ENCODE results near the gene TSPAN7. TPM values are rescaled to one million over a fixed set of nuclear protein-coding genes. Genes with fewer than 3 reads are reported as not detected.

The TSPAN7 gene
- total and polyA plus RNA-seq, 2 donors (not counting 1 experiment from before 2014, with no cell fraction given), result 0.03 TPM; not detected in 1

GRCh38 chrX:38641197-38641596, 79.9 kb downstream of the TSPAN7 start:
- Histone ChIP-seq H3K79me2 (ENCODE audit: control insufficient read depth, insufficient read depth, low read length) (no peaks in the 10 kb centered on the region), H3K27me3 (ENCODE audit: control insufficient read depth, insufficient read depth, low read length) (no peaks in the 10 kb centered on the region), H3K27ac (ENCODE audit: insufficient read depth, low read length) (no peak overlapping the region), H3K4me1 (ENCODE audit: control insufficient read depth, extremely low read depth, insufficient read depth, low read length) (no peaks in the 10 kb centered on the region), H3K9me3 (ENCODE audit: control insufficient read depth, insufficient read depth, low read depth, low read length) (no peaks in the 10 kb centered on the region), H3K4me3 (replicated peaks in 1 of 4; ENCODE audit: control extremely low read depth in 1 of 4, insufficient read depth in 1 of 4, low read depth in 3 of 4, low read length in 4 of 4) (no peak overlapping the region), H4K20me1 (ENCODE audit: control insufficient read depth, extremely low read depth, insufficient read depth, low read length) (no peaks in the 10 kb centered on the region), H2AFZ (ENCODE audit: low read length) (no peak overlapping the region), H3K4me2 (ENCODE audit: extremely low read depth, insufficient read depth, low read length) (no peak overlapping the region), H3K9ac (ENCODE audit: insufficient read depth, low read length) (no peak overlapping the region), H3K36me3 (ENCODE audit: control insufficient read depth, insufficient read depth, low read length) (no peaks in the 10 kb centered on the region)
- DNase-seq (ENCODE audit: low read depth in 2 of 2), result no peak
- no peak for TF ChIP-seq EZH2 (IDR thresholded peaks at IDR 0.05; ENCODE audit: low read length, missing control alignments)
- TF ChIP-seq, protein P1, sequence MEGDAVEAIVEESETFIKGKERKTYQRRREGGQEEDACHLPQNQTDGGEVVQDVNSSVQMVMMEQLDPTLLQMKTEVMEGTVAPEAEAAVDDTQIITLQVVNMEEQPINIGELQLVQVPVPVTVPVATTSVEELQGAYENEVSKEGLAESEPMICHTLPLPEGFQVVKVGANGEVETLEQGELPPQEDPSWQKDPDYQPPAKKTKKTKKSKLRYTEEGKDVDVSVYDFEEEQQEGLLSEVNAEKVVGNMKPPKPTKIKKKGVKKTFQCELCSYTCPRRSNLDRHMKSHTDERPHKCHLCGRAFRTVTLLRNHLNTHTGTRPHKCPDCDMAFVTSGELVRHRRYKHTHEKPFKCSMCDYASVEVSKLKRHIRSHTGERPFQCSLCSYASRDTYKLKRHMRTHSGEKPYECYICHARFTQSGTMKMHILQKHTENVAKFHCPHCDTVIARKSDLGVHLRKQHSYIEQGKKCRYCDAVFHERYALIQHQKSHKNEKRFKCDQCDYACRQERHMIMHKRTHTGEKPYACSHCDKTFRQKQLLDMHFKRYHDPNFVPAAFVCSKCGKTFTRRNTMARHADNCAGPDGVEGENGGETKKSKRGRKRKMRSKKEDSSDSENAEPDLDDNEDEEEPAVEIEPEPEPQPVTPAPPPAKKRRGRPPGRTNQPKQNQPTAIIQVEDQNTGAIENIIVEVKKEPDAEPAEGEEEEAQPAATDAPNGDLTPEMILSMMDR (conservative IDR thresholded peaks at IDR 0.05 in 1 of 2, IDR thresholded peaks at IDR 0.05 in 1 of 2; ENCODE audit: low read depth in 1 of 2, low read length in 2 of 2), result no peak

- Histone ChIP-seq H3K27ac (ENCODE audit: insufficient read depth, low read length) (no peak overlapping the region), H4K20me1 (ENCODE audit: control insufficient read depth, extremely low read depth, insufficient read depth, low read length) (no peaks in the 10 kb centered on the region), H3K4me1 (ENCODE audit: control insufficient read depth, extremely low read depth, insufficient read depth, low read length) (no peaks in the 10 kb centered on the region), H3K36me3 (ENCODE audit: control insufficient read depth, insufficient read depth, low read length) (no peaks in the 10 kb centered on the region), H3K4me2 (ENCODE audit: extremely low read depth, insufficient read depth, low read length) (no peak overlapping the region), H3K4me3 (replicated peaks in 1 of 4; ENCODE audit: control extremely low read depth in 1 of 4, insufficient read depth in 1 of 4, low read depth in 3 of 4, low read length in 4 of 4) (no peak overlapping the region), H2AFZ (ENCODE audit: low read length) (no peak overlapping the region), H3K79me2 (ENCODE audit: control insufficient read depth, insufficient read depth, low read length) (no peaks in the 10 kb centered on the region), H3K27me3 (ENCODE audit: control insufficient read depth, insufficient read depth, low read length) (no peaks in the 10 kb centered on the region), H3K9me3 (ENCODE audit: control insufficient read depth, insufficient read depth, low read depth, low read length) (no peaks in the 10 kb centered on the region), H3K9ac (ENCODE audit: insufficient read depth, low read length) (no peak overlapping the region)
- no peak for DNase-seq (ENCODE audit: low read depth in 2 of 2)
- TF ChIP-seq, protein P1 (conservative IDR thresholded peaks at IDR 0.05 in 1 of 2, IDR thresholded peaks at IDR 0.05 in 1 of 2; ENCODE audit: low read depth in 1 of 2, low read length in 2 of 2), result no peak
- TF ChIP-seq EZH2 (IDR thresholded peaks at IDR 0.05; ENCODE audit: low read length, missing control alignments), result no peak
Measured at GRCh38 chrX:38643903-38644302, 82.6 kb downstream of the TSPAN7 start.

GRCh38 chrX:38646129-38646528, 84.8 kb downstream of the TSPAN7 start:
- no peaks in the 10 kb centered on the region for H3K9me3 ChIP-seq (ENCODE audit: control insufficient read depth, insufficient read depth, low read depth, low read length)
- no peaks in the 10 kb centered on the region for H3K27me3 ChIP-seq (ENCODE audit: control insufficient read depth, insufficient read depth, low read length)
- H3K36me3 ChIP-seq (ENCODE audit: control insufficient read depth, insufficient read depth, low read length), result no peaks in the 10 kb centered on the region
- no peak overlapping the region for H3K27ac ChIP-seq (ENCODE audit: insufficient read depth, low read length)
- H4K20me1 ChIP-seq (ENCODE audit: control insufficient read depth, extremely low read depth, insufficient read depth, low read length), result no peaks in the 10 kb centered on the region
- no peak for DNase-seq (ENCODE audit: low read depth in 2 of 2)
- no peak overlapping the region for H3K4me2 ChIP-seq (ENCODE audit: extremely low read depth, insufficient read depth, low read length)
- TF ChIP-seq EZH2 (IDR thresholded peaks at IDR 0.05; ENCODE audit: low read length, missing control alignments), result no peak
- TF ChIP-seq, protein P1 (conservative IDR thresholded peaks at IDR 0.05 in 1 of 2, IDR thresholded peaks at IDR 0.05 in 1 of 2; ENCODE audit: low read depth in 1 of 2, low read length in 2 of 2), result no peak
- H3K4me3 ChIP-seq (replicated peaks in 1 of 4; ENCODE audit: control extremely low read depth in 1 of 4, insufficient read depth in 1 of 4, low read depth in 3 of 4, low read length in 4 of 4), result no peak overlapping the region
- no peak overlapping the region for H3K9ac ChIP-seq (ENCODE audit: insufficient read depth, low read length)
- H3K4me1 ChIP-seq (ENCODE audit: control insufficient read depth, extremely low read depth, insufficient read depth, low read length), result no peaks in the 10 kb centered on the region
- H3K79me2 ChIP-seq (ENCODE audit: control insufficient read depth, insufficient read depth, low read length), result no peaks in the 10 kb centered on the region
- no peak overlapping the region for H2AFZ ChIP-seq (ENCODE audit: low read length)
